Peyer's patch (tissue), 4 donors: ENCODE measurements around the gene TPGS1.

Source experiments
- CTCF ChIP-seq, 6 experiments: fragments of 450-650 bp in 4 of 6; fragments of 200-600 bp in 2 of 6; sonication (generic) in 1 of 6; IDR thresholded peaks; one replicate each; pipeline ENCODE4 v1.5.1; 2017 to 2019; ENCODE audit warnings: antibody characterized with exemption in 6 of 6, mild to moderate bottlenecking in 3 of 6, moderate library complexity in 1 of 6
- POLR2A ChIP-seq, 2 donors: fragments of 450-650 bp; IDR thresholded peaks; one replicate each; pipeline ENCODE4 v1.5.1; 2017; ENCODE audit warnings: antibody characterized with exemption in 2 of 2, mild to moderate bottlenecking in 2 of 2, moderate library complexity in 2 of 2

- TF ChIP-seq CTCF (IDR thresholded peaks at IDR 0.05) (no peak), POLR2A (IDR thresholded peaks at IDR 0.05) (no peak)
Observed at GRCh38 chr19:467554-467953, 39.7 kb upstream of the TPGS1 start.
